ENCODE data around the gene RFPL4A. TPM values are rescaled to one million over a fixed set of nuclear protein-coding genes. Genes with fewer than 3 reads are reported as not detected.

RFPL4A gene
- total RNA-seq, 6 donors from 2014 or later: not detected

GRCh38 chr19:55802281-55802680 lies 43.4 kb downstream of the RFPL4A start:
- Histone ChIP-seq H3K36me3 (no peaks in the 10 kb centered on the region), H3K9me3 (no peaks in the 10 kb centered on the region), H3K4me1 (no peaks in the 10 kb centered on the region), H3K4me3 (no peak overlapping the region), H3K27me3 (no peaks in the 10 kb centered on the region), H3K27ac (no peak overlapping the region)
- TF ChIP-seq POLR2A (IDR thresholded peaks at IDR 0.05) (no peak), EP300 (IDR thresholded peaks at IDR 0.05) (no peak), CTCF (IDR thresholded peaks at IDR 0.05) (no peak)
- 86 to 93% methylated on average over 2 of the region's 2 CpGs for WGBS, 2 donors
- no peak for DNase-seq
- ATAC-seq (ENCODE audit: low FRiP score in 2 of 2): no peak

- DNase-seq (peak in 1 of 2 donors; percentile 36), ATAC-seq (ENCODE audit: low FRiP score in 2 of 2) (peak in 1 of 2 donors; percentile 28)
- Histone ChIP-seq H3K27me3 (no peaks in the 10 kb centered on the region), H3K9me3 (no peaks in the 10 kb centered on the region), H3K4me3 (no peak overlapping the region), H3K36me3 (no peaks in the 10 kb centered on the region), H3K4me1 (no peaks in the 10 kb centered on the region), H3K27ac (no peak overlapping the region)
- no peak for TF ChIP-seq POLR2A (IDR thresholded peaks at IDR 0.05)
- no peak for TF ChIP-seq EP300 (IDR thresholded peaks at IDR 0.05)
- no peak for TF ChIP-seq POLR2AphosphoS5 (IDR thresholded peaks at IDR 0.05)
- peak in 2 of 6 experiments; percentile 15 to 27 for TF ChIP-seq CTCF (IDR thresholded peaks at IDR 0.05)
- 30 to 46% methylated on average over 10 to 20 of the region's 20 CpGs for WGBS, 2 donors
These were observed 50.6 kb downstream of the RFPL4A start for GRCh38 chr19:55809381-55810058.

- H3K36me3 ChIP-seq: no peaks in the 10 kb centered on the region
- H3K27me3 ChIP-seq: no peaks in the 10 kb centered on the region
- no peak overlapping the region for H3K27ac ChIP-seq
- no peaks in the 10 kb centered on the region for H3K4me1 ChIP-seq
- no peaks in the 10 kb centered on the region for H3K9me3 ChIP-seq
- DNase-seq (no peak), ATAC-seq (ENCODE audit: low FRiP score in 2 of 2) (no peak)
- no peak overlapping the region for H3K4me3 ChIP-seq
- 56 to 70% methylated on average over 3 of the region's 3 CpGs for WGBS, 2 donors
- TF ChIP-seq POLR2A (IDR thresholded peaks at IDR 0.05) (no peak), EP300 (IDR thresholded peaks at IDR 0.05) (no peak), POLR2AphosphoS5 (IDR thresholded peaks at IDR 0.05) (no peak), CTCF (IDR thresholded peaks at IDR 0.05) (no peak)
These were observed 52.4 kb downstream of the RFPL4A start for GRCh38 chr19:55811340-55811739.

GRCh38 chr19:55812449-55812848 lies 53.6 kb downstream of the RFPL4A start:
- Histone ChIP-seq H3K4me1 (no peaks in the 10 kb centered on the region), H3K9me3 (no peaks in the 10 kb centered on the region), H3K36me3 (no peaks in the 10 kb centered on the region), H3K4me3 (no peak overlapping the region), H3K27ac (no peak overlapping the region), H3K27me3 (no peaks in the 10 kb centered on the region)
- WGBS, 2 donors: 49 to 54% methylated on average over 7 of the region's 7 CpGs
- no peak for ATAC-seq (ENCODE audit: low FRiP score in 2 of 2)
- no peak for DNase-seq
- TF ChIP-seq POLR2A (IDR thresholded peaks at IDR 0.05) (no peak), EP300 (IDR thresholded peaks at IDR 0.05) (no peak), CTCF (IDR thresholded peaks at IDR 0.05) (no peak), POLR2AphosphoS5 (IDR thresholded peaks at IDR 0.05) (no peak)

Other genes starting within 250 kb of the RFPL4A start
- gene SBK2, start 222.0 kb upstream of the RFPL4A start, total RNA-seq: not detected
- 1 to 10 TPM in 1 of 6 donors, under 1 TPM in 2, not detected in 3; 0.30 to 1.6 (median 0.94) TPM for gene SBK3, start 213.6 kb upstream of the RFPL4A start, total RNA-seq
- 10 to 100 TPM in 2 of 6 donors, 1 to 10 TPM in 4; 3.5 to 19.2 (median 8.4) TPM for gene ZNF579, start 178.2 kb upstream of the RFPL4A start, total RNA-seq
- 10 to 100 TPM; 11.1 to 21.6 (median 16.3) TPM for gene FIZ1, start 159.6 kb upstream of the RFPL4A start, total RNA-seq
- 10 to 100 TPM; 19.9 to 58.7 (median 34.9) TPM for gene ZNF524, start 158.8 kb upstream of the RFPL4A start, total RNA-seq
- gene ZNF865, start 153.4 kb upstream of the RFPL4A start, total RNA-seq: 10 to 100 TPM in 4 of 6 donors, 1 to 10 TPM in 2; 7.7 to 39.8 (median 20.6) TPM
- 10 to 100 TPM in 2 of 6 donors, 1 to 10 TPM in 4; 6.8 to 14.7 (median 8.6) TPM for gene ZNF784, start 134.5 kb upstream of the RFPL4A start, total RNA-seq
- gene ZNF580, start 118.1 kb upstream of the RFPL4A start, total RNA-seq: 10 to 100 TPM; 28.1 to 84.1 (median 38.0) TPM
- 10 to 100 TPM; 15.6 to 38.8 (median 21.9) TPM for gene ZNF581, start 115.4 kb upstream of the RFPL4A start, total RNA-seq
- gene CCDC106, start 110.9 kb upstream of the RFPL4A start, total RNA-seq: 10 to 100 TPM; 15.3 to 44.0 (median 17.1) TPM
- gene U2AF2, start 104.1 kb upstream of the RFPL4A start, total RNA-seq: 100 to 1,000 TPM in 4 of 6 donors, 10 to 100 TPM in 2; 57.7 to 294 (median 157) TPM
- gene EPN1, start 83.9 kb upstream of the RFPL4A start, total RNA-seq: 100 to 1,000 TPM in 4 of 6 donors, 10 to 100 TPM in 2; 59.7 to 357 (median 126) TPM
- not detected for gene NLRP9, start 20.7 kb upstream of the RFPL4A start, total RNA-seq
- gene RFPL4AL1, start 10.0 kb downstream of the RFPL4A start, total RNA-seq: not detected
- gene NLRP11, start 72.9 kb downstream of the RFPL4A start, total RNA-seq: not detected
- gene NLRP4, start 77.4 kb downstream of the RFPL4A start, total RNA-seq: not detected
- not detected for gene NLRP13, start 173.2 kb downstream of the RFPL4A start, total RNA-seq
- gene NLRP8, start 188.7 kb downstream of the RFPL4A start, total RNA-seq: not detected
- not detected for gene NLRP5, start 227.7 kb downstream of the RFPL4A start, total RNA-seq

Data from upper lobe of left lung (tissue), 6 donors.